ENCODE data around the gene PSENEN.

DNA sequence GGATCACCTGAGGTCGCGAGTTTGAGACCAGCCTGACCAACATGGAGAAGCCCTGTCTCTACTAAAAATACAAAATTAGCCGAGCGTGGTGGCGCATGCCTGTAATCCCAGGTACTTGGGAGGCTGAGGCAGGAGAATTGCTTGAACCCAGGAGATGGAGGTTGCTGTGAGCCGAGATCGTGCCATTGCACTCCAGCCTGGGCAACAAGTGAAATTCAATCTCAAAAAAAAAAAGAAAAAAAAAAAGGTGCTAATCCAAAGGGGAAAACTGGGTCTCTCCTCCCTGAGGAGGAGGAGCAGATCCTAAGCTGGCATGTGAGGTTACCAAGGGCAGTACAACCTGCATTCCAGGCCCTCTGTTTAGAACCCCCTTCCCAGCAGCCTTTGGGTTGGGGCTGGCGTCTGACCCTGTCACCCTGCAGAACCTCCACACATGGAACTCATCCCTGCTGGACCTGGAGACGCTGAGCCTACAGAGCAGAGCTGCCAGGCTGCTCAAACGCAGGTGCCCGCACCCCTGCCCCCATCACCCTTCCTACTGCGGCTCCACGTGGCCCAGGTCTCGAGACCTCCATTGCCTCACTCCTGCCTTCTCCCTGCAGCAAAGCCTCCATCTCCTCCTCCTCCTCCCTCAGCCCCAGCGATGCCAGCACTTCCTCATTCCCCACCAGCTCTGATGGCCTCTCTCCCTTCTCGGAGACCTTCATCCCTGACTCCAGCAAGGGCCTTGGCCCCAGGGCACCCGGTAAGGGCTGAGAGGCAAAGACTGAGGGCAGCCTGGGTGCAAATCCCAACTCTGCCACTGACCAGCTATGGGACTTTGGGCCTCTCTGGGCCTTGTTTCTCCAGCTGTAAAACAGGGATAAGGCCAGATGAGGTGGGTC is 19.2 kb downstream of the PSENEN start:
- TF ChIP-seq ZNF274 (IDR thresholded peaks at IDR 0.05; ENCODE audit: low read depth, low read length) (no peak), YY1 (IDR thresholded peaks at IDR 0.05; ENCODE audit: insufficient read depth, insufficient read length) (no peak)
